Measurements from ENCODE around the gene DENND6B.
A peak's percentile ranks its signal among the peaks of the same experiment; 100 is the strongest.

The DENND6B gene

DNA sequence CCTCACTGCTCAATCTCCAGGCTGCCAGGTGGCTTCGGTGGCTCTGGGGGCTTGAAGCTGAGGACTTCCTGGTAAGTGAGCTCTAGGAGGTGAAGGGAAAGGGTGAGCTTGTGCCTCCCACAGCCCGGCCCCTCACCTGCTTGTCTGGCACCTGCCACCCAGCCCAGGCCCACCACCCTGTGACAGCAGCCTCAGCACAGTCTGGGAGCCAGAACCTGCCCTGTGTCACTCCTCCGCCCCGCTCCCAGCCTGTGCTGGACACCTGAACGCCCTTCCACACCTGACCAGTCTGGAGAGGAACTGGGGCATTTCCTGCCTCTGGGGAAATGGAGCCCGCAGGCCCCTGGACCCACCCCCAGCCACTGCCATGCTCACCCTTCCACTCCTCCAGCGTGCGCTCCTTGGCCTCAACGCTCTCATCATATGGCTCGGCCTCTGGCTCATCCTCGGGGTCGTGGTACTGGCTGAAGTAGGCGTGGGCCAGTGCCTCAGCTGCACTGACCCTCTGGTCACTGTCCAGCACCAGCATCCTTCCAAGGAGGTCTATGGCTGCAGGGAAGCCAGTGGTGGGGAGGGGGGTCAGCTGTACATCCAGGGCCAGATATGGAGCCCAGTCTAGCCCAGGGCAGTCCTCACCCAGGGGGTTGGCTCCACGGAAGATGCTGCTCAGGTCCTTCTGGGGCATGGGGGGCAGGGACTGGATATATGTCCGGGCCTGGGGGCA is 61.7 kb downstream of the DENND6B start:
- Mint-ChIP-seq H3K27me3 (peaks cover 70% of the 10 kb centered on the region), H3K36me3 (no peaks in the 10 kb centered on the region), H3K4me1 (peaks cover 20% of the 10 kb centered on the region), H3K4me3 (no peak overlapping the region), H3K27ac (no peak overlapping the region), H3K9me3 (no peaks in the 10 kb centered on the region)
- CTCF ChIA-PET = interaction anchor here (1.0 kb wide), 1 partner anchor 76 kb away, joined by 3 read pairs; no protein-coding TSS in a partner anchor
- DNase-seq = no peak

DNA sequence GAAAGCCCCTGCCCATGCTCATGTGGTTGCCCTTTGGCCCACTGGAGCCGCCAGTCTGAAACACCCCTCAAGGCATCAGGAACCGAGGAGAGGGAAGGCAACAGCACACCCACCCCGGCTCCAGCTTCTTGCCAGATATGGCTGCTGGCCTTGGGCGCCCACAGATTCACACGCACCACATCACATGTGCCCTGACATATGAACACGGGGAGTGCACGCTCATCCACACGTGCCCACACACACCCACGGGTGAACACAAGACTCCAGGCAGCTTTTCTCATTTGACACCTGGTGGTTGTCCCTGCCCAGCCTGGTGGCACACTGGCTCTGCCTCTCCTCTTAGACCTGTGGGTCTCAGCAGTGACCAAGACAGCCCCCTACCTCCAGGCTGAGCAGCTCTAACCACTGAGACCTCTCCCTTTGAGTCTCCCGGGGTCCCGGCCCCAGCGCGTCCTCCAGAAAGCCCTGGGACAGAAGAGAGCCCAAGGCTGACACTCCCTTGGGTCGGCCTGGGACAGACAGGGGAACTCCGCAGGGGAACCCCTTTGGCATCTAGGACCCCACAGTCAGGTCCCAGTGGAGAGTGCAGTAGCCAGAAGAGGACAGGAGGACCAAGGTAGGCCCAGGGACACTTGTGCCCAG is 62.6 kb downstream of the DENND6B start:
- CTCF ChIA-PET = interaction anchor here (1.0 to 2.1 kb wide), 2 partner anchors 11 to 77 kb away, joined by 3 to 7 read pairs; no protein-coding TSS in a partner anchor
- H3K4me1 Mint-ChIP-seq = peaks cover 17% of the 10 kb centered on the region

DNA sequence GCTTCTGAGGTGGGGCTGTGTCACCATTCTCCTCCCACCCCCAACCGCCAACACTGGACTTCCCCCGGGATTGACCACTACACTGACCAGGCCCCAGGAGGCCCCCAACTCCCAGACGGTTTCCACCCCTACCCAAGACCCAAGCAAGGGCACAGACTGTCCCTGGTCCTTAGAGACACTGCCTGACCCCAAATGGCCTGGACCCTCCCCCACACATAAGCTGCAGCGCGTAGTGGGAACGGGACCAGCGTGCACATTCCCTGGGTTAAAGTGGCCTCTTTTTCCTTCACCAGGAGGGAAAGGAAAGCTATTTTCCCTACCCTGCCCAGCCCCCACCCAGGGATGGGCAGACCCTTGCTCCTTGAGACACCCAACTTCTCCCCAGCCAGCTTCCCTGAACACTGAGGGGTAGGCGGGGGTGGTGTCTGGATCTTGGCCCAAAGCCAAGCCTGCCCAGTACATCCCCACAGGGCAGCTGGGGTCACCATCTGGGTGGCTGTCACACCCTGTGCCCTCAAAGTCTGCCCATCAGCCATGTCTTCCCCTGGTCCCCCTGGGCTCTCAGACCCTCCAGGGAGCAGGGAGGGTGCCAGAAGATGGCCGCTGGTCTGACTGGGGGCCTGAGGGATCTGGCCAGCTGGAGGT is 63.7 kb downstream of the DENND6B start:
- Mint-ChIP-seq H3K36me3 (no peaks in the 10 kb centered on the region), H3K9me3 (no peaks in the 10 kb centered on the region), H3K27me3 (peaks cover 74% of the 10 kb centered on the region), H3K4me3 (no peak overlapping the region), H3K4me1 (peaks cover 9% of the 10 kb centered on the region), H3K27ac (no peak overlapping the region)
- DNase-seq = no peak
- CTCF ChIA-PET = interaction anchor here (1.1 to 2.1 kb wide), 3 partner anchors 10 to 79 kb away, joined by 4 to 7 read pairs (median 5); partner anchors contain the start of gene HDAC10

More for the DNA sequence above, 62.6 kb downstream of the DENND6B start:
- Mint-ChIP-seq H3K9me3 (no peaks in the 10 kb centered on the region), H3K4me3 (no peak overlapping the region), H3K27me3 (peaks cover 75% of the 10 kb centered on the region), H3K27ac (no peak overlapping the region), H3K36me3 (no peaks in the 10 kb centered on the region)
- DNase-seq = no peak

DNA sequence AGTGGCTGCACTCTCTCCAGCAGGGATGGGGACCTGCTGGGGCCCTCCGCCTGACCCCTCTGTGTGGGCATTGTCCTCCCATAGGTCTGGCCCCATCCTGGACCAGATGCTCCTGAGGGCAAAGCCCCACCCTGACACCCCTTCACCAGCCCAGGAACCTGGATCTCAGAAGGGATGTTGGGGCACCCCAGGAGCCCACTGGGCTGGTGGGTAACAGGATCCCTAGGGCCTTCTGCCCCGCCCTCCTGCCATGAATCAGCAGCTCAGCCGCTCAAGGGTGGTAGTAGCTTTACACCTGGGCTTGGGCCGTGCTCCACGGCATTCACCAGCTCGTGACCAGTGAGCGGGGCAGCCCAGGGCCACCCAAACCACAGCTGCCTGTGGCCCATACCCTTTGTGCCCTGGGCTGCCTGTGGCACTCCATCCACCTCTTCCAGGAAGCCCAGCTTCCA is 64.3 kb downstream of the DENND6B start:
- CTCF ChIA-PET = interaction anchor here (1.1 to 2.1 kb wide), 3 partner anchors 10 to 80 kb away, joined by 4 to 7 read pairs (median 5); partner anchors contain the start of gene HDAC10
- H3K27ac Mint-ChIP-seq = no peak overlapping the region
- no peaks in the 10 kb centered on the region for H3K9me3 Mint-ChIP-seq
- DNase-seq = no peak
- peak overlapping the region; percentile 56 for H3K4me3 Mint-ChIP-seq
- peaks cover 7% of the 10 kb centered on the region for H3K4me1 Mint-ChIP-seq
- no peaks in the 10 kb centered on the region for H3K36me3 Mint-ChIP-seq
- H3K27me3 Mint-ChIP-seq = peaks cover 73% of the 10 kb centered on the region

DNA sequence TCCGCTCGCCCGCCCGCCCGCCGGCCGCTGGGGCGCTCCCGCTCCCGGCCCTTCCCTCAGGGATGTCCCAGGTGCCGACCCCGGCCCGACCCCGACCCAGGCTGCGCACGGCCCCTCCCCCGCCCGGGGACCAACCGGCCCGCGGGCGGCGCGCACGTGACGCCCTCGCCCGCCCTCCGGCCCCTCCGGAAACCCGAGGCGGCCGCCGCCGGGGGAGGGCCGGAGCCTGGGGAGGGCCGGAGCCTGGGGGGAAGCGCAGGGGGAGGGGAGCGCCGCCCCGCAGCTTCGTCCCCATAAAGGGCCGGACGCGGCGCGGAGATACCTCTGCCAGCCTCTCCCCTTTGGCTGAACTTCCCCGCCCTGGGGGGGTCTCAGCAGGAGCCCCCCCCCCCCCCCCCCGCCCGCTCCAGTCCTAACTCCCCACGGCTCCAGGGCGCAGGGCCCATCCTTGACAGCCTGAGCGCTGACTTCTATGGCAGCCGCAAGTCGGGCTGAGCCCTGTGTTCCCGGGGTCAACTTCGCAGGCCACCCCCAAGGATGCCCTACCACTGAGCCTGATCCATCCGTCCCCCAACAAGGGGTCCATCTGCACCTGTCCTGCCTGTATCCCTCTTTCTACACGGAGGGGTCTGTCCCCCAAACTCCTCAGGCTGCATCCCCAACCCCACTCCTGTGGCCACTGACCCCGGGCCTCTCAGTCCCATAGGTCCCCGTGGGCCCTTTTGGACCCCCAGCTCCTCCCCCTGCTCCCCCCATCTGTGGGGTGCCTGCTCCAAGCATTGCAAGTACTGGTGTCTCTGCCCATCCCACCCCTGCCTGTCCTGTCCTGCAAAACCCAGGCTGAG is 65.0 kb downstream of the DENND6B start, which contains the start of gene MAPK12:
MAPK12 (minus strand) TSS at position 69 of the 845 bp plus-strand sequence. CDS start 174 bp downstream, outside the sequence.
- peak within 1 kb of the TSS; percentile 56 for H3K4me3 Mint-ChIP-seq
- peaks cover 7% of the 10 kb centered on the region for H3K4me1 Mint-ChIP-seq
- no peak within 1 kb of the TSS for H3K27ac Mint-ChIP-seq
- no peak for DNase-seq
- CTCF ChIA-PET = interaction anchor here (1.1 to 2.1 kb wide), 4 partner anchors 9 to 80 kb away, joined by 3 to 7 read pairs (median 4); partner anchors contain the start of gene HDAC10
- no peaks in the 10 kb centered on the region for H3K36me3 Mint-ChIP-seq
- H3K9me3 Mint-ChIP-seq = no peaks in the 10 kb centered on the region
- peaks cover 76% of the 10 kb centered on the region for H3K27me3 Mint-ChIP-seq

DNA sequence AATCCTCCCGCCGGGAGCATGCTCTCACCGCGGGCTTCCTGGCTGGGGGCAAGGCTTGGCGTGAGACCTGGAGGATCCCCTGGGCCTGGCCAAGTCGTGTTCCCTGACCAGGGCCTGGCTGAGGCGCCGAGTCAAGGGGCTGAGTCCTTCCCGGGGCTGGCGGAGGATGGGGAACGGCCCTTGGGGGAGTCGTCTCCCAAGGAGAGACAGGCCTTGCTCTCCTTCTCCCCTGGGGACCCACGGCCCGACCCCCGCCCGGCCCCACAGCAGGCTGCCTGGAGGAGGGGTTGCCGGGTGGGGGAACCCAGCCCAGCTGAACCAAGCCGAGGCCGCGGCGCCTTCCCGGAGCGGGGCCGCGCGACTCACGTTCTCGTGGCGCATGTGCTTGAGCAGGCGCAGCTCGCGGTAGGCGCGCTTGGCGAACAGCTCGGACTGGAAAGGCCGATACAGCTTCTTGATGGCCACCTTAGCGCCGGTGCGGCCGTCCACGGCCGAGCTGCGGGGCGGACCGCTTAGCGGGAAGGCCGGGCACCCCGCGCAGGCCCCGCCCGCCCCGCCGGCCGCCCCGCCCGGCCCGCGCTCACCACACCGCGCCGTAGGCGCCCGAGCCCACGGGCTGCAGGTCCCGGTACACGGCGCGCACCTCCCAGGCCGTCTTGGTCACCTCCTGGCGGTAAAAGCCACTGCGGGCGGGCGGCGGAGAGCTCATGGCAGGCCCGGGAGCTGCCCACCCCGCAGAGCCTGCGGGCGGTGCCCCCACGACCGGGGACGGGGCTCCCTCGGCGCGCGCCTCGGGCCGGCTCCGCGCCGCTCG is 65.8 kb downstream of the DENND6B start:
- DNase-seq = peak; percentile 50
- Mint-ChIP-seq H3K4me1 (peaks cover 7% of the 10 kb centered on the region), H3K36me3 (no peaks in the 10 kb centered on the region), H3K27me3 (peaks cover 72% of the 10 kb centered on the region), H3K27ac (no peak overlapping the region), H3K4me3 (no peak overlapping the region), H3K9me3 (no peaks in the 10 kb centered on the region)
- CTCF ChIA-PET = interaction anchor here (1.1 to 1.2 kb wide), 2 partner anchors 54 to 81 kb away, joined by 3 read pairs; no protein-coding TSS in a partner anchor

DNA sequence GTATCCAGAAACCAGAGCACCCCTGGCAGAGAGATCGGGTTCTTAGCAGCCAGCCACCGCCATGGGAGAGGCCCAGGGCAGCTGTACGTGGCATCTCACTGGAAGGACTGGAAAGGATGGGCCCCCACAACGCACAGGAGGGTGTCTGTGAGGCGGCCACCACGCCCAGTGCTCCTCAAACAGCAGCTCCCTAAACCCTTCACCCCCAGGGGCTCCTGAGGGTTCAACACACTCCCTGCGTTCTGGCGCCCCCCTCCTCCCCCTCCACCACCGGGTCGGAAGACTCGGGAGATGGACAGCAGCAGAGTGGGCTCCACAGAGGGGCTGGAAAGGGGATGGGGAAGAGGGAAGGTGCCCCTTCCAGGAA is 66.4 kb downstream of the DENND6B start:
- CTCF ChIA-PET = interaction anchor here (1.1 to 1.2 kb wide), 2 partner anchors 54 to 82 kb away, joined by 3 read pairs; no protein-coding TSS in a partner anchor
- DNase-seq = no peak
- H3K27me3 Mint-ChIP-seq = peaks cover 70% of the 10 kb centered on the region
- no peaks in the 10 kb centered on the region for H3K36me3 Mint-ChIP-seq
- H3K4me3 Mint-ChIP-seq = no peak overlapping the region
- H3K27ac Mint-ChIP-seq = no peak overlapping the region
- H3K4me1 Mint-ChIP-seq = peaks cover 7% of the 10 kb centered on the region
- H3K9me3 Mint-ChIP-seq = no peaks in the 10 kb centered on the region

DNA sequence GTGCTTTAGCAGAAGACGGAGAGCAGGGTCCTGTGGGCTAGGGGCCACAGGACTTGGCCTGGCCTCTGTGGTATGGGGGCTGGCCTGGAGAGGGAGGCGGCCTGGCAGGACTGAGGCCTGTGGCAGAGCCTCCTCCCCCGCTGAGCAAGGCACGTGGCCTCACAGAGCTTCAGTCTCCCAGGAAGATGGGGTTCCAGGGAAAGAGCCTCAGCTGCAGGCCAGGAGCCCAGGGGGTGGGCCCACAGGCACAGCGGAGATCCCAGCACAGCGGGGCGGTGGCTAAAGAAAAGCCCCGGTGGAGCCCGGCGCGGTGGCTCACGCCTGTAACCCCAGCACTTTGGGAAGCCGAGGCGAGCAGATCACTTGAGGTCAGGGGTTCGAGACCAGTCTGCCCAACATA is 67.5 kb downstream of the DENND6B start:
- Mint-ChIP-seq H3K4me1 (peaks cover 7% of the 10 kb centered on the region), H3K27me3 (peaks cover 62% of the 10 kb centered on the region), H3K4me3 (no peak overlapping the region), H3K36me3 (no peaks in the 10 kb centered on the region), H3K9me3 (no peaks in the 10 kb centered on the region), H3K27ac (no peak overlapping the region)
- CTCF ChIA-PET = no interaction called here
- no peak for DNase-seq

All from activated naive CD4-positive, alpha-beta T cell treated with anti-CD3 and anti-CD28 coated beads, Interleukin-2, amount 10 ng/mL, durations not matched to agents 7 days and 5 days (primary cell).